Sigmoid colon (tissue), 7 donors: Measurements from ENCODE around the gene GAB2. TPM values are rescaled to one million over a fixed set of nuclear protein-coding genes. Genes with fewer than 3 reads are reported as not detected.

Source experiments
- DNase-seq: peaks from one replicate; pipeline ENCODE4 v3.0.0-alpha.2; 2019
- H3K27ac ChIP-seq, 4 donors: fragments of 200-600 bp; sonication (generic); one replicate each; pipeline ENCODE4 v1.5.1; 2016 to 2019; ENCODE audit warnings: mild to moderate bottlenecking in 1 of 4
- H3K27me3 ChIP-seq, 3 donors: fragments of 200-600 bp; sonication (generic); one replicate each; pipeline ENCODE4 v1.5.1; 2019; ENCODE audit warnings: mild to moderate bottlenecking in 1 of 3
- H3K36me3 ChIP-seq, 4 donors: fragments of 200-600 bp; sonication (generic); one replicate each; pipeline ENCODE4 v1.5.1; 2016 to 2019
- H3K4me1 ChIP-seq, 4 donors: fragments of 200-600 bp; sonication (generic); one replicate each; pipeline ENCODE4 v1.5.1; 2017 to 2019
- H3K4me3 ChIP-seq, 4 donors: fragments of 200-600 bp; sonication (generic); one replicate each; pipeline ENCODE4 v1.5.1; 2017 to 2019; ENCODE audit warnings: mild to moderate bottlenecking in 2 of 4, moderate library complexity in 1 of 4
- H3K9me3 ChIP-seq, 4 donors: fragments of 200-600 bp in 3 of 4; sonication (generic) in 3 of 4; one replicate each; pipeline versions ENCODE4 v1.5.1 to v1.6.1; 2013 to 2019
- EP300 ChIP-seq, 4 donors: sonication (generic); formaldehyde crosslinking; IDR thresholded peaks; one replicate each; pipeline ENCODE4 v1.6.1; 2017; ENCODE audit warnings: antibody characterized with exemption in 4 of 4
- POLR2A ChIP-seq, 2 donors: fragments of 450-650 bp; IDR thresholded peaks; one replicate each; pipeline ENCODE4 v1.6.1; 2016; ENCODE audit warnings: antibody characterized with exemption in 2 of 2, mild to moderate bottlenecking in 2 of 2, moderate library complexity in 2 of 2
- POLR2AphosphoS5 ChIP-seq, 4 donors: sonication (generic); formaldehyde crosslinking; IDR thresholded peaks; one replicate each; pipeline ENCODE4 v1.6.1; 2017; ENCODE audit warnings: antibody characterized with exemption in 4 of 4
- WGBS, 2 donors: extraction: QIAGEN DNeasy Blood & Tissue Kit; methylation state at CpG; one replicate each; pipeline ENCODE4 v1.1.7; 2013; 5-methylcytosine and 5-hydroxymethylcytosine counted together
- intact Hi-C: fragments of 100-400 bp; cut with DNase I; formaldehyde crosslinking; loops from one replicate; pipeline ENCODE4 v1.15.1; 2023
- polyA plus RNA-seq, 3 donors: library from polyadenylated mRNA; stranded (reverse); fragments of 200-250 nt; gene quantifications; one replicate each; pipeline ENCODE4 v1.2.3, GENCODE V29; 2013
- total RNA-seq, 4 donors: library from RNA; depleted of rRNA; stranded (reverse); fragments of >200 nt; gene quantifications; one replicate each; pipeline ENCODE4 v1.1.0, GENCODE V29; 2016
- TF ChIP-seq, protein P1 (sequence below), 4 experiments: fragments of 450-650 bp in 3 of 4; fragments of 200-600 bp in 1 of 4; IDR thresholded peaks; one replicate each; pipeline ENCODE4 v1.5.1; 2016 to 2019; ENCODE audit warnings: antibody characterized with exemption in 4 of 4, mild to moderate bottlenecking in 3 of 4, moderate library complexity in 2 of 4
- donor health status: healthy with polysubstance abuse.
- donor health status: Bipolar disorder and iron deficiency.
- donor health status: healthy.

Gene GAB2
- total and polyA plus RNA-seq, 7 donors = 10.8 to 23.5 (median 13.6) TPM

DNA sequence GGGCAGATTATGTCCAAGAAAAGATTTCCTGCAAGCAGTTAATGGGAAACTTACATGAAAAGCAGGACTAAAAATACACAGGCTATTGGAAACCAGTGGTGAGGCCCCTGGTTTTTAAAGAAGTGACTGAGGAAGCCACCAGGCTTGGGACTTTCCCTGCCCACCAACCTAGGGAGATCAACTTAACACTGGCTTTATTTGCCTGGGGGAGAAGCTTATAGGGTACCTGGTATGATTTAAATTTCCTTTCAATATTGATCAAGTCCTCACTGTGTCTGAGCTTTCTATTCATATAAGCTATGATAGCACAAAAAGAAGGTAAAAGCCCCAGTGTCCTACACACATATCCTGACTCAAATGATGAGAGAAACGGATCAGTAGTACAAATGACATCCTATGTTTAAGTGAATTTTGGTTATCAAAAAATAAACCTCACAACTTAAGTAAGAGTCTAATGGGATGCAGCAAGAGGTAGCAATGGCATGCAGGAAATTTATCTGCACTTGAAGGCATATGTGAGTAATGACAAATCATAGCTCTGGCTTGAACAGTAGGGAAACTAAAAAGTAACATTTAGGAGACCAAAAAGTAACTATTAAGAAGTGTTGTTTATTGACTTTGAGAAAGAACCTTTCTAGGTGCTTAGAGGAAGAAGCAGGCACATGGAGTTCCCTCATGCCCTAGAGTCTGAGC lies 85.3 kb downstream of the GAB2 start:
- Histone ChIP-seq H3K4me3 (no peak overlapping the region), H3K36me3 (no peaks in the 10 kb centered on the region), H3K27me3 (no peaks in the 10 kb centered on the region), H3K4me1 (peaks cover 0 to 13% (median 0%) of the 10 kb centered on the region in 4 donors), H3K9me3 (no peaks in the 10 kb centered on the region), H3K27ac (no peak overlapping the region)
- no peak for DNase-seq
- intact Hi-C loops = no loop called here
- WGBS, 2 donors = 79 to 85% methylated on average over 1 of the region's 1 CpG
- TF ChIP-seq POLR2AphosphoS5 (IDR thresholded peaks at IDR 0.05) (no peak), POLR2A (IDR thresholded peaks at IDR 0.05) (no peak), EP300 (IDR thresholded peaks at IDR 0.05) (no peak)
- TF ChIP-seq, protein P1, sequence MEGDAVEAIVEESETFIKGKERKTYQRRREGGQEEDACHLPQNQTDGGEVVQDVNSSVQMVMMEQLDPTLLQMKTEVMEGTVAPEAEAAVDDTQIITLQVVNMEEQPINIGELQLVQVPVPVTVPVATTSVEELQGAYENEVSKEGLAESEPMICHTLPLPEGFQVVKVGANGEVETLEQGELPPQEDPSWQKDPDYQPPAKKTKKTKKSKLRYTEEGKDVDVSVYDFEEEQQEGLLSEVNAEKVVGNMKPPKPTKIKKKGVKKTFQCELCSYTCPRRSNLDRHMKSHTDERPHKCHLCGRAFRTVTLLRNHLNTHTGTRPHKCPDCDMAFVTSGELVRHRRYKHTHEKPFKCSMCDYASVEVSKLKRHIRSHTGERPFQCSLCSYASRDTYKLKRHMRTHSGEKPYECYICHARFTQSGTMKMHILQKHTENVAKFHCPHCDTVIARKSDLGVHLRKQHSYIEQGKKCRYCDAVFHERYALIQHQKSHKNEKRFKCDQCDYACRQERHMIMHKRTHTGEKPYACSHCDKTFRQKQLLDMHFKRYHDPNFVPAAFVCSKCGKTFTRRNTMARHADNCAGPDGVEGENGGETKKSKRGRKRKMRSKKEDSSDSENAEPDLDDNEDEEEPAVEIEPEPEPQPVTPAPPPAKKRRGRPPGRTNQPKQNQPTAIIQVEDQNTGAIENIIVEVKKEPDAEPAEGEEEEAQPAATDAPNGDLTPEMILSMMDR (IDR thresholded peaks at IDR 0.05) = no peak

DNA sequence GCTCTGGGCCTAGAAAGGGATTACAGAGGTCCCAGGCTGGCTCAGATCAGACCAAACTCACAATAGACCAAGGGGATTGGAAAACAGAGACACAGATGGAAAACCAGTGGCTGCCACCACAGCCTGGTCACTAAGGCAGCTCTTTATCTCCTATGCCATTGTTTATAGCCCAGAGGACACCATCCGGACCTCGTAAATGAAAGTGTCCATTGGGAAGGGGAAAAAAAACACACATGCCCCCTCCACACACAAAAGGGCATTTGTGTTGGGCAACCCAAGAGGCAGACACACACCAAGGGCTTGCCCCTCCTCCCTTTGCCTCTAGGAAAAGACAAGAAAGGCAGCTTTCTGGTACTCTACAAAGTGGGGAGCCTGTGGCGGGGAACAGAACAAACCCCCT lies 85.9 kb downstream of the GAB2 start:
- no peaks in the 10 kb centered on the region for H3K9me3 ChIP-seq
- H3K27me3 ChIP-seq = no peaks in the 10 kb centered on the region
- 64 to 78% methylated on average over 3 of the region's 3 CpGs for WGBS, 2 donors
- no peak overlapping the region for H3K27ac ChIP-seq
- intact Hi-C loops = no loop called here
- TF ChIP-seq EP300 (IDR thresholded peaks at IDR 0.05) (no peak), POLR2A (IDR thresholded peaks at IDR 0.05) (no peak), POLR2AphosphoS5 (IDR thresholded peaks at IDR 0.05) (no peak)
- TF ChIP-seq, protein P1 (IDR thresholded peaks at IDR 0.05) = no peak
- DNase-seq = no peak
- H3K4me3 ChIP-seq = no peak overlapping the region
- H3K4me1 ChIP-seq = peaks cover 0 to 10% (median 0%) of the 10 kb centered on the region in 4 donors
- no peaks in the 10 kb centered on the region for H3K36me3 ChIP-seq

DNA sequence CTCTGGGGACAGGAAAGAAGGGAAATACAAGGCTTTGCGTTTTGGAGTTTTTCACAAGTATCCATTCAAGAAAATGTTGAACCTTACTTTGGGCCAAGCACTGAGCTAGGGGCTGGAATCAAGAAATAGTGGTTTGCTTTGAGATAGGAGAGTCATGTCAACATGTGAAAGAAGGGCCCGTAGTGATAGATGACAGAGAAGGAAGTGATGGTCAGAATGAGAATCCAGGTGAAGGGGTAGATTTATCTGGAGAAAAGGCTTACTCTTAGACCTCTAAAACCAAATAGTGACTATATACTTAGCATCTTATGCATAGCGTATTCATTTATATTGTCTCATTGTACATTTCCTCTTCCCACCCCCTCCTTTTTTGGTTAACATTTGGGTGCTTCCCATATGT lies 87.3 kb downstream of the GAB2 start:
- Histone ChIP-seq H3K4me3 (no peak overlapping the region), H3K27me3 (no peaks in the 10 kb centered on the region), H3K36me3 (no peaks in the 10 kb centered on the region), H3K9me3 (no peaks in the 10 kb centered on the region), H3K27ac (no peak overlapping the region), H3K4me1 (peaks cover 0 to 10% (median 0%) of the 10 kb centered on the region in 4 donors)
- TF ChIP-seq, protein P1 (IDR thresholded peaks at IDR 0.05) = no peak
- TF ChIP-seq POLR2AphosphoS5 (IDR thresholded peaks at IDR 0.05) = no peak
- TF ChIP-seq POLR2A (IDR thresholded peaks at IDR 0.05) = no peak
- no peak for TF ChIP-seq EP300 (IDR thresholded peaks at IDR 0.05)
- intact Hi-C loops = no loop called here
- DNase-seq = no peak
- 87 to 92% methylated on average over 3 of the region's 3 CpGs for WGBS, 2 donors

DNA sequence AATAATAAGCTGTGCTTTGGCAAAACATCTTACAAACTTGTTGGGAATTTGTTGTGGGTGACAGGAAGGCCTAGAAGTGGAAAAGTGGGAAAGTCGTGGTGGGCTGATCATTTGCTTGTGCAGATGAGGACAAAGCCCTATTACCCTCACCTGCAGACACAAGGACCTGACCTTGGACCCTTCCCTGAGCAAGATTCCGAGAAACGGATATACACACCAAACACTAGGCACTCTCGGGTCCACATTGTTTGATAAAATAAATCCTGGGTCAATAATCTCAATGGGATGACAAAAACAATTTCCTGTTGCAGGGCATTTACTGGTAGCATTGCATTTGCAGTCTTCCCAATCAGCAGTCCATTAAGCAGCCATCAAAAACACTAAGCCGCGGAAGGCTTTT lies 89.7 kb downstream of the GAB2 start:
- Histone ChIP-seq H3K4me1 (peaks cover 0 to 9% (median 0%) of the 10 kb centered on the region in 4 donors), H3K9me3 (no peaks in the 10 kb centered on the region), H3K4me3 (no peak overlapping the region), H3K36me3 (no peaks in the 10 kb centered on the region), H3K27ac (no peak overlapping the region), H3K27me3 (no peaks in the 10 kb centered on the region)
- WGBS, 2 donors = 90 to 94% methylated on average over 6 of the region's 6 CpGs
- TF ChIP-seq POLR2A (IDR thresholded peaks at IDR 0.05) (no peak), POLR2AphosphoS5 (IDR thresholded peaks at IDR 0.05) (no peak), EP300 (IDR thresholded peaks at IDR 0.05) (no peak)
- TF ChIP-seq, protein P1 (IDR thresholded peaks at IDR 0.05) = no peak
- intact Hi-C loops = no loop called here
- DNase-seq = no peak
